IPS-15b (cell line): ENCODE results near the gene SLC15A1.

Experiments used
- H3K27me3 ChIP-seq: one replicate; pipeline ENCODE4 v1.6.1; 2013; ENCODE audit warnings: low read length; ENCODE audit not compliant: control insufficient read depth, insufficient read depth
- H3K36me3 ChIP-seq: one replicate; pipeline ENCODE4 v1.6.1; 2013; ENCODE audit warnings: low read length; ENCODE audit not compliant: control insufficient read depth, insufficient read depth
- H3K4me1 ChIP-seq: one replicate; pipeline ENCODE4 v1.6.1; 2013; ENCODE audit warnings: mild to moderate bottlenecking, low read length; ENCODE audit not compliant: control insufficient read depth, insufficient read depth
- H3K4me3 ChIP-seq: one replicate; pipeline ENCODE4 v1.5.1; 2013; ENCODE audit warnings: low read depth, low read length
- H3K9ac ChIP-seq: one replicate; pipeline ENCODE4 v1.6.1; 2013; ENCODE audit warnings: low read depth, mild to moderate bottlenecking, low read length
- H3K9me3 ChIP-seq: one replicate; pipeline ENCODE4 v1.6.1; 2013; ENCODE audit warnings: mild to moderate bottlenecking, low read length; ENCODE audit not compliant: control insufficient read depth, insufficient read depth

The SLC15A1 gene

GRCh38 chr13:98742961-98743360 lies 9.5 kb downstream of the SLC15A1 start:
- Histone ChIP-seq H3K27me3 (no peaks in the 10 kb centered on the region), H3K4me3 (no peak overlapping the region), H3K4me1 (no peaks in the 10 kb centered on the region), H3K9me3 (peaks cover 10% of the 10 kb centered on the region), H3K9ac (no peak overlapping the region), H3K36me3 (peaks cover 4% of the 10 kb centered on the region)

GRCh38 chr13:98741741-98742435 lies 10.6 kb downstream of the SLC15A1 start:
- no peaks in the 10 kb centered on the region for H3K27me3 ChIP-seq
- H3K4me3 ChIP-seq = no peak overlapping the region
- peaks cover 10% of the 10 kb centered on the region for H3K9me3 ChIP-seq
- no peaks in the 10 kb centered on the region for H3K4me1 ChIP-seq
- H3K9ac ChIP-seq = no peak overlapping the region
- H3K36me3 ChIP-seq = peaks cover 4% of the 10 kb centered on the region

GRCh38 chr13:98740131-98740530 lies 12.3 kb downstream of the SLC15A1 start:
- Histone ChIP-seq H3K9ac (no peak overlapping the region), H3K27me3 (no peaks in the 10 kb centered on the region), H3K4me1 (no peaks in the 10 kb centered on the region), H3K36me3 (peaks cover 4% of the 10 kb centered on the region), H3K4me3 (no peak overlapping the region), H3K9me3 (peaks cover 10% of the 10 kb centered on the region)

GRCh38 chr13:98738993-98739392 lies 13.5 kb downstream of the SLC15A1 start:
- Histone ChIP-seq H3K36me3 (peaks cover 4% of the 10 kb centered on the region), H3K27me3 (no peaks in the 10 kb centered on the region), H3K4me3 (no peak overlapping the region), H3K9me3 (peaks cover 10% of the 10 kb centered on the region), H3K9ac (no peak overlapping the region), H3K4me1 (no peaks in the 10 kb centered on the region)

- Histone ChIP-seq H3K4me1 (no peaks in the 10 kb centered on the region), H3K9me3 (peaks cover 10% of the 10 kb centered on the region), H3K27me3 (no peaks in the 10 kb centered on the region), H3K4me3 (no peak overlapping the region), H3K36me3 (peaks cover 4% of the 10 kb centered on the region), H3K9ac (no peak overlapping the region)
Measured at GRCh38 chr13:98738213-98738612, 14.3 kb downstream of the SLC15A1 start.

GRCh38 chr13:98731925-98732324 lies 20.5 kb downstream of the SLC15A1 start:
- Histone ChIP-seq H3K4me1 (no peaks in the 10 kb centered on the region), H3K27me3 (no peaks in the 10 kb centered on the region), H3K36me3 (no peaks in the 10 kb centered on the region)

GRCh38 chr13:98731038-98731437 lies 21.4 kb downstream of the SLC15A1 start:
- Histone ChIP-seq H3K9ac (no peak overlapping the region), H3K4me3 (no peak overlapping the region), H3K27me3 (no peaks in the 10 kb centered on the region), H3K4me1 (no peaks in the 10 kb centered on the region), H3K9me3 (no peaks in the 10 kb centered on the region), H3K36me3 (no peaks in the 10 kb centered on the region)

More at GRCh38 chr13:98731925-98732324, 20.5 kb downstream of the SLC15A1 start:
- H3K9me3 ChIP-seq = no peaks in the 10 kb centered on the region
- H3K4me3 ChIP-seq = no peak overlapping the region
- no peak overlapping the region for H3K9ac ChIP-seq

- no peaks in the 10 kb centered on the region for H3K9me3 ChIP-seq
- no peak overlapping the region for H3K9ac ChIP-seq
- H3K36me3 ChIP-seq = no peaks in the 10 kb centered on the region
- no peaks in the 10 kb centered on the region for H3K4me1 ChIP-seq
- no peak overlapping the region for H3K4me3 ChIP-seq
- H3K27me3 ChIP-seq = no peaks in the 10 kb centered on the region
Measured at GRCh38 chr13:98730441-98730840, 22.0 kb downstream of the SLC15A1 start.

- Histone ChIP-seq H3K9me3 (no peaks in the 10 kb centered on the region), H3K27me3 (no peaks in the 10 kb centered on the region), H3K36me3 (no peaks in the 10 kb centered on the region), H3K4me1 (no peaks in the 10 kb centered on the region), H3K4me3 (no peak overlapping the region), H3K9ac (no peak overlapping the region)
Measured at GRCh38 chr13:98729658-98730057, 22.8 kb downstream of the SLC15A1 start.

GRCh38 chr13:98722958-98723357 lies 29.5 kb downstream of the SLC15A1 start:
- H3K27me3 ChIP-seq = no peaks in the 10 kb centered on the region
- no peaks in the 10 kb centered on the region for H3K36me3 ChIP-seq
- H3K4me1 ChIP-seq = no peaks in the 10 kb centered on the region
- no peak overlapping the region for H3K9ac ChIP-seq
- no peak overlapping the region for H3K4me3 ChIP-seq
- no peaks in the 10 kb centered on the region for H3K9me3 ChIP-seq

- H3K4me1 ChIP-seq = no peaks in the 10 kb centered on the region
- no peaks in the 10 kb centered on the region for H3K36me3 ChIP-seq
- H3K4me3 ChIP-seq = no peak overlapping the region
- no peaks in the 10 kb centered on the region for H3K27me3 ChIP-seq
- no peaks in the 10 kb centered on the region for H3K9me3 ChIP-seq
- no peak overlapping the region for H3K9ac ChIP-seq
Measured at GRCh38 chr13:98721825-98722510, 30.5 kb downstream of the SLC15A1 start.
